ENCODE measurements around the gene WDR76.

Gene WDR76

DNA sequence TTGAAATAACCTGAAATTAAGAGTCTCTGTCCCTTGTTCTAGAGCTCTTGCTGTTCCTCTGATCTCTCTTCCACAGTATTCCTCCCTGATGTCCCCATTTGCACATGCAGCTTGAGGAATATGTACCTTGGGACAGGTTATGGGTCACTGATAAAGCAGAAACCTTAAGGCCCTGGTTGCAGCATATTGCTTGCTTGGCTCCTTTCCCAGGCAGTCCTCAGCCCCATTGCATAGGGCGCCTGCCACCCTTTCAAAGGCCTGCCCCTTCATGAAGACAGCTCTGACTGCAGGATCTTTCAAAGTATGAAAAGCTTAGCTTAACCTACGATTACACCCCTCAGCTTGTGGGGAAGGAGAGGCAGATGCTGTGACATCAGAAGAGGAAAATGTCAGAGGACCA lies 51.6 kb downstream of the WDR76 start:
- no peak for DNase-seq (ENCODE audit: low read depth)

DNA sequence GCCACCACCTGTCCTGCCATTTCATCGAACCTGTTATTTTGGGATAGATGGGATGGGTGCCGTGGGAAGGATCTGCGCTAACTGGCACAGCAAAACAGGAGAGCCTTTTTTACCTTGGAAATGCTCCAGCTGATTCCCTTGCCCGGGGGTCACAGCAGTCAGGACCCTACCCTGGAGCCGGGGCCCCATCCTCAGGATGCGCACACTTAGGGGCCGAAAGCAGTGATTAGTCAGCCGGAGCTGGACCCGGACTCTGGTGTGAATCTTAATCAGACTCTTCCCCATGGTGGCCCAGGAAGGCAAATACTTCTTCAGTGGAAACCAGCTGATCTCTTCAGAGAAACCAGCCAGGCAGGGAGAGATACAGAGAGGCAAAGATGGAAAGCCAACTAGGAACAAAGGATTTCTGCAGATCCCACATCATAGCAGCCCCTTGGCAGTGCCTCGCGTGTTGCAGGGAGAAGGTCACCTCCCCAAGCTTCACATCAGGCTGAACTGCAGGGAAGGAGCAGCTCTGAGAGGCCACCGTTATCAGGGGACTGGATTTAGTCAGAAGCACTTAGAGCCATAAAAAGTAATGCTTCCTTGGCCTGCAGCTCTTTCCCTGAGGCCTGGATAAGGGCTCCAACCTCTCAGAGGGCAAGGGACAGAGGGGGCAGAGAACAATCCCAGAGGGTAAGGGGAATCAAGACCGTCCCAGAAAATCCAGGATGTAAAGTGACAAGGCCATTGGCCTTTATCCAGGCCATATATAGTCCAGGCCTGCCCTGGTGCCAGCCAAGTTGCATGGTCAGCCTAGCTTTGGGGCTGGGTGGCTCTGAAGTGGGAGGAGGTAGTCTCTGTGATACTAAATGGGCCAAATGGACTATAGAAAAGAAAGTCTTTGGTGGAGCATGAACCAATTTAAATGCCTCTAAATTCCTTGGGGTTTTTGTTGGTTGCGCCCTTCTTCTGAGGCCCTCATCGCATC lies 52.9 kb downstream of the WDR76 start:
- no peak for DNase-seq (ENCODE audit: low read depth)

DNA sequence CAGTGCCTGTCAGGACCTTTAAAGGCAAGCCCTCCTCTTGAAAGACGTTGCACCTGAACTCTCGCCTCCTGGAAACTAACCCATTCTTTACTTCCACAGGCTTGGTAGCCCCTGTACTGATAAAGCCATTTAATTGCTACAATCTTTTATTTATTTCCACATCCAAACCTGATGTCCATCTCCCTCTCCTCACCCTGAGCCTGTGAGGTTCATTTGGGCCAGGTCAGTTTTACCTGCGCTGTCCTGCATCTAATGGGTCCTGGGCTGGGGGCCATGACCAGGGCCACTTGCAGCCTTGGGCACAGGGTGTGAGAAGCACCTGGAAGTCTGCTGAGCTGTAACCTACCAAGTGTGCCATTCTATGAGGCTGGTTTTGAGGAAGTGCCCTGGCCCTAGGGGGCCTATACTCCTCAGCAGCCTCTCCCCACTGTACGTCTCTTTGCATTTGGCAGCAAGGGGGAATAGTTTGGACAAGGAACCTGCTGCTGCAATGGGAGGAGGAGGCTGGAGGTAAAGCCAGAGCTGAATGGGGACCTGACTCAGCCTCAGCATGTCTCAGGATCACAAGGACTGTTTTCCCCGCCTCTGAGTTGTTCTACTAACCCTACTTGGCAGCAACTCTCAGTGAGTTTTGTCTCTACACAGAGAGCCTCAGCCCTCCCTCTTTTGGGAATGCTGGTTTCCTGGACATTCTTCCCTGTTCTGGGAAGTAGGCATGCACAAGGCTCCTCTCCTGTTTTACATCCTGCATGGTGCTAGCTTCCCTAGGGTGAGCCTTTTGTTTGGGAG lies 53.8 kb downstream of the WDR76 start:
- no peak for DNase-seq (ENCODE audit: low read depth)

DNA sequence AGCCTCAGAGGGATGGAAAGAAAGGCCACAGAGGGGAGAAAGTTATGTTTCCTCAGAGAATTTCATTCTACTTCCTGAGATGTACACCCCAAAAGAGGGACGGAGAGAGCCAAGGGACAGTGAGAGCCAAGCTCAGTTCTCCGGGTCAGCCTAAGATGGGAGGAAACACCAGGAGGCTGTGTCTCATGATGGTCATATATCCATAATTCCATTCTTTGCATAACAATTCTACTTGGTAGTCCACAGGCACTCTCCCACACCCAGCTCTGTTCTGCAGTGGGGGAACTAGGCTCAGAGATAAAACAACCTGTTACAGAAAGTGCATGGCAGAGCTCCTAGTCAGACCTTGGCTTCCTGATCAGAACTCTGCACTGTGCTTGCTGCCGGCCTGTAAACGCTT lies 54.4 kb downstream of the WDR76 start:
- DNase-seq (ENCODE audit: low read depth), result no peak

DNA sequence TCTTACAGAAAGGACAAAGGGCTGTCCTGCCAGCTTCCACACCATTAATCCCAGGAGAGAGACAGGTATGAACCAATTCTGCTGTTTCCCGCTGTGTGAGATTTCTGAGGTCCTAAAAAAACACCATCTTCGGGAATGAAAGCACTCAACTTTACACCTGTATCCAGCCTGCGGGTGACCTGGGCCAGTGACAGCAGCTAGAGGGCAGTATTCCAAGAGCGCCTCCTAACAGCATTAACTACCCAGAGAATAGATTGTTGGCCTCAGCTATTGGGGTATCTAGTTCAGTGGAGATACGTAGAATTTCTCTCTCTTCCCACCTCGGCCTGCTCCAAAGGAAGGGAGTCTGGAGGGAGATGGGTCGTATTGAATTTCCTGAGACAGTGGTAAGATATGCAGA lies 55.1 kb downstream of the WDR76 start:
- no peak for DNase-seq (ENCODE audit: low read depth)

DNA sequence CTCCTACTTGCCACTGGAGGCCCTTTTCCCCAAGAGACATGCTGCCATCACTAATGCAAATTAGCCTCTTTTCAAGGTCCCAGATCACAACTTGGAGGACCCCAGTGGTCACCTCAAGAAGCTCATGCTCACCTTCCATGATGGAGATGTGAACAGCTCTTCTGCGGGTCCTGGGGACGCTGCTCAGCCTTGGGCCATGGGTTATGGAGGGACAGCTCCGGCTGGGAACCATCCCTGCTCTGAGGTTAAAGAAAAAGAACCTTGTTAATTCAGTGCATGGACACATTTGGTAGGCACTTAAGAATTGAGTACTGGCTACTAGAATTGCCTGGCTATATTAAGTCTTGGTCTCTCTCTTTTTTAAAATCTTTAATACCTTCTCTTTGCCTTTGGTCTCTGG lies 56.8 kb downstream of the WDR76 start:
- DNase-seq (ENCODE audit: low read depth), result no peak

DNA sequence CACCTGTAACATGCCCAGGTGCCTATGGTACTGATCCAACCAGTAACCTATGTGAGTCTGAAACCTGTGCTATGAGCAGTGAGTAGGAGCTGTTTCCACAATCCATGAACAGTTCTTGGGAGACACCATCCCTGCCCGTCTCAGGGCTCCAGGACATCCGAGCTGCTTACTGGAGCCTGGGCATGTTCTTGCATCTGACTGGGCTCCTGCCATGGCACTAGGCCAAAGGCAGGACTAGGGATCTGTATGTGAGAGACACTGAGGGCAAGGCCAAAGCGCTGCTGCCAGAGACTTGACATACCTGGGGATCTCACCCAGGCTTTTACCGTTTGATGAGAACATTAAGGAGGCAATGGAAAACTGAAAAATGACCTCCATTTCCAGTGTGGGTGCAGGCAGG lies 59.8 kb downstream of the WDR76 start:
- no peak for DNase-seq (ENCODE audit: low read depth)

DNA sequence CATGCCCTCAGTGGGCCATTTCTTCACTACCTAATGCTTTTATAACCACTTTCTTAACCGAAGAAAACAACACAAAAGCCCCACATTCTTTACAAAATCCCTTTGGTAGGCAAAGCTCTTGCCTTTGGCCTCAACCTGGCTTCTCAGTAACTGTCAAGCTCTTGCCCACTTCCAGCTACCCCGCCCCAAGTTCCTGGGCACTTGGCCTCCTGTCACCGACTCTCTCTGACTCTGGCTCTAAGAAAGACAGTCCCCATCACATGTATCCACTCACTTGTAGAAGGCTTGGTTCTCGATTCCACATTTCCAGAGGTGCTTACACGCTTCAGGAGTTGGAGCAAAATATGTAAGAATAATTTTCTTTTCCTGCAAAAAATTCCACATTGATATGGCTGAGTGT lies 61.1 kb downstream of the WDR76 start:
- DNase-seq (ENCODE audit: low read depth), result no peak

DNA sequence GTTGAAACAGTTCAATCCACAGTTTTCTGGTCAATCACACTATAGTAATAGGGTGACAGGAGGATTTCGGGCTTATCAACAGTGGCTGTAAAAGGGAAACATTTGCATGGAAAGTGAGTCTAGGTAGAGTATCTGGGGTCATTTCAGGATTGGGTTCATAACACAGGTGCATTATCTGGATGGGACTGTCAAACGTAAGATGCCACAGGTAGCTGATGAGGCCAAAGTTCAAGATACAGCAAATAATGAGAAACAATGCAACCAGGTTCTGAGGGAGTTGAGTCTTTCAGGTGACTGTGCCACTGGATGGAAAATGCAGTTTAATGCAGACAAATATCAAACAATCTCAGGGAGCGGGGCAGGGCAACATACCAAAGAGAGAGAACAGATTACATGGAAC lies 62.2 kb downstream of the WDR76 start:
- no peak for DNase-seq (ENCODE audit: low read depth)

DNA sequence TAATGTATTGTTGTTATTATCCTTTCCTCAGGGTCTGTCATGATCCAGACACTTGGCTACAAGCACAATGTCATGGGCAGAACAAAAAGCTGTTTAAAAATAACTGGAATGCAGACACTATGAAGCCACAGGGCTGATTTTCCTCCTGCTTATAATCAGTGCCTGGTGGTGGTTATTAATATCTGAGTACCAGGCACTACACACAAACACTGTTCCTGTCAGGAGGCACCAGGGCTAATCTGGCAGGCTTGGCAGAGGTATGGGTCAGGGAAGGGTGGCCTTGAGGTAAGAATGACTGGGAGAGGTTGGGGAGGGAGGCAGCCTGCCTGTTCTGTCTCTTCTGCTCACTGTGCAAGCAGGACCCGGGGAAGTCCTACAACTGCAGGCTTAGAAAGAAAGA lies 67.2 kb downstream of the WDR76 start:
- no peak for DNase-seq (ENCODE audit: low read depth)

DNA sequence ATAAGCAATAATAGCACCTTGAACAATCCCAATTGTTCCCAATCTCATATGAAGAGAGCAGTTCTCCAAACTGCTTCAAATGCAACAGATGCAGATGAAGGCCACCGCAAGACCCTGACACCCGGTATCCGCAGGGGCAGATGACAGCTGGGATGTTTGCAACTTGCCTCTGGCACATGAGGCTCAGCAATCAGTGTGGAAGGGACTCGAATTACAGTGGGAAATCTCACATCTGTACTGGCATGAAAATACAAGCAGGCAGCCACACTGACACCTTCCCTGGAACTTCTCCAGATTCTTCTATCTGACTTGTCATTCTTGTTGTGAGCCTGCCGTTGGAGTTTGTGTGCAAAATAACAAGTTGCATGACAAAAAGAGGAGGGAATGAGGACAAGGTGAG lies 68.8 kb downstream of the WDR76 start:
- DNase-seq (ENCODE audit: low read depth), result no peak

DNA sequence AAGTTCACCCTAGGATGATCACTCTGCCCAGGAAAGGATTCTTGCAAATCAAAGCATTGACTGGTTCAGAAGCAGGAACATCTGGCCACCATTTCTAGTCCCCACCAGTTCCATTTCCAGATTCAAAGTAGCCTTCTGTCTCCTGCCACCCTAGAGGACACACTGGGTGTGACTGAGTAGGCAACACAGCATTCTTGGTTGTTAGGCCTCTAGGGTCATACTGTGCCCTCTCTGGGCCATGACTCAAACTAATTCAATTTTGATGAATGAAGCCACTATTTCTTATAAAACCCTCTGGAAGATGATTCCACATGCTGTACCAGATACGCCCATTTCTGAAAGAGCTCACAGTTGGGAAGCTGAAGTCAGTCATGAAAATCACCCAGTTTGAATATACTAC lies 69.7 kb downstream of the WDR76 start:
- no peak for DNase-seq (ENCODE audit: low read depth)

DNA sequence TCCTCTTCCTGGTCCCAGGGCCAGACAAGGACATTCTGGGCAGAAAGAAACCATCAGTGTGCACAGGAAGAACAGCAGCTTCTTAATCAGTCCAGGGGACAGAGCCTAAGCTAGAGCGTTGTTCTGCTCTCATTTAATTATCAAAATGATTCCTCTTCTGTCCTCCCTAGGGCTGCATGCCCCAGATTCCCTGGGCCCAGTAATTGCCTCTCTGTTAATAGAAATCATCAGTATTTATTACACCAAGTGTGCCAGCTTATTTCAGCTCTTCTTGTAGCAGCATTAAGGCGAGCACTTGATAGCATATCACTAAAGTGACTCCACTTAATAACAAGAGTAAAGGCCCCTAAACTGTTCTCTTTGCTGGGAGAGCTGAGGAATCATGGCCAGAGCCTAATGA lies 72.1 kb downstream of the WDR76 start:
- no peak for DNase-seq (ENCODE audit: low read depth)

DNA sequence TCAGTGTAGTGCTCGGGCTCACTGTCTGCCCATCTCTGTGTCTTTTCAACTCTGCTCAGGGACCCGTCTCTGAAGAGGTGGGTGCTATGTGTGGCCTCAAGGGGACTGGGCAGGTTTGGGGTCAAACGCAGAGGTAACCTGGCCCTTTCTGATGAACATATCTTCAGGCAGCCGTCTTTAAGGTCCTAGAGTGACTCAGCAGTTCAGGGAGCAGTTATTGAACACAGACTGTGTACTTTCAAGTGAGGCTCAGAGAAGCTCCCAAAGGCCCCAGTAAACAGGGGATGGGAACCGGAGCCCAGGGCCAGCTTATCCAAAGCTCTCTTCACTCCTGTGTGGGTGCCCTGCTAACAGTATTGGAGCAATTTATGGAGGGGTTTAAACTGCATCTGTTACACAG lies 73.1 kb downstream of the WDR76 start:
- no peak for DNase-seq (ENCODE audit: low read depth)

DNA sequence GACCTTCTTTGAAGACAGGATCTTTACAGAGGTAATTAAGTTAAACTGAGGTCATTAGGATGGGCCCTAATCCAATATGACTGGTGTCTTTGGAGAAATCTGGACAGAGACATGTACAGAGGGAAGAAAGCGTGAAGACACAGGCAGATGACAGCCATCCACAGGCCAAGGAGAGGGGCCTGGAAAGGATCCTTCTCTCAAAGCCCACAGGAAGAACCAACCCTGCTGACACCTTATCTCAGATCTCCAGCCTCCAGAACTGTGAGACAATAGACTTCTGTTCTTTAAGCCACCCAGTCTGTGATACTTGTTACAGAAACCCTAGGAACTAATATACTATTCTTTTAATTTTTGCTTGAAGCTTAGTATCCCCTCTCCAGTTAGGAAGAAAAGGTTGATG lies 74.2 kb downstream of the WDR76 start:
- DNase-seq (ENCODE audit: low read depth), result no peak

DNA sequence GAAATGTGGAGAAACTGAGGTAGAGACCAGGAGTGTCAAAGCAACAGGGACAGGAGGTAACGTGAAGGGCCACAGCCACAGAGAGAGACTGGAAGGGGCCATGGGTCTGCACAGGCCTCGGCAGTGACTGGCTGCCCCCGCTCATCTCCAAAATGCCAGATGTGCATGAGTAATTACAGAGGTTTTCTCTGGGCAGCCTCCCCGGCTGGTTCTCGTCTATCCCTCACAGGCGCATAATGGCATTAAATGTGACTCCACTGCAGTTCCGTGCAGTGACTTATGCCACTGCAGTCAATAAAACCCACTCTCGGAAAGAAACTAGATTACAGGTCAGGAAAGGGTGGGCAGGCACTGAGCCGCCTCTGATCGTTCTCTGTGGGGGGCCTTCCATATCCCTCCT lies 74.7 kb downstream of the WDR76 start:
- no peak for DNase-seq (ENCODE audit: low read depth)

DNA sequence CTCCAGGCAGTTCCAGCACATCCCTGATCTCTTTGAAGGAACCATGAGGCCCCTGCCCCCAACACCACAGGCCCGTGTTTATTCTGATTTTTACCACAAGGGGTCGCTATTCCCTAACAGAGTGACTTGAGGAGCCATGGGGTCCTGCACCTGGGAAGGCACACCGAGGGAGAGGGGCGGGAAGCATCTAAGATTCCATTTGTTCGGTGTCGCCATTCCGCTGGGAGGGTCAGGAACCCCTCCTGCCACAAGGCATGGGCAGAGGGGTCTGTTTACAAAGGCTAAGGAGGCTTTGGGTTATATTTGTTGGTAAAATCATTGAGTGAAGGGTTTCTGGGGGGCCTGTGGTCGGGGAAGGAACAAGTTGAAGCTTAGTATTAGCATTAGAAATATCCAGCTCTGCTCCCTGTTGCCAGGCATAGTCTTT lies 77.1 kb downstream of the WDR76 start:
- DNase-seq (ENCODE audit: low read depth), result peak; percentile 32

DNA sequence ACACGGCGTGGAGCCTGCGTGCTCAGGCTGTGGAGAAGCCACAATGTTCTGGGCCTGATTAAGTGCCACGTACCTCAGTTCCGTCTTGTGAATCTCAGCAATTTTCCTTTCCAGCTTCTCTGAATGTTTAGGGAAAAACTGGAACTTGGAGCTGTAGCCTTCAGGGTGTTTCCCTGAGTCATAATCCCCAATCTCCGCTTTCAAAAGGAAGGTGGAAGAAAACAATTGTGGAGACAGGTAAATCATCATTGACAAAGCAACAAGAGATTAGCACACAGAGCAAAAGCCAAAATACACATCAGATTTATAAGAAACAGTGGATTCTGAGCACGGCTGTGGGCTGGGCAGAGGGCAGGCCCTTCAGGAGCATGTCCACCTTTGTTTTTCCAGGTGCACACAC lies 79.0 kb downstream of the WDR76 start:
- DNase-seq (ENCODE audit: low read depth), result no peak

DNA sequence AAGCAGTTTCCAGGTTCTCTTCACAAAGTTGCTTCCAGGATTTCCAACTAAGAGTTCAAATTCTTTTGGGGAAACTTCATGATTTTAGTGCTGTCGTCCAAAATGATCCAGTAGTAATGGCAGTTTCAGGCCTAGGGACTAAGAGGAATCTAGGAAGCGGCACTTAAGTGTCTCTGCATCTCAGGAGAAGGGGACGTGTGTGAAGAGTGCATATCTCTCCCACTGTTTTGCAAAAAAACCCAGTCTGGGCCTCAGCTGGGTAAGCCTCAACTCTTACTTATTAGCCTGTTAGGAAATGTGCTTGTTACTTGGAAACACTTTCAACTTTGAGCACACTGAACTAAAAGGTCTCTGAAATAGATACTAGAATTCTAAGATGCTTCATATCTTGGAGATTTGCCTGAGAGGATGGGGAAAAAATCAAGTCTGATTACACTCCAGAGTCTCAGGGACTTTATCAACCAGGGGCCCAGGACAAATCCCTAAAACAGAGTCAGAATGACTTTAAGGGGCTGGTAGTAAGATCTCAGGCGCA lies 81.8 kb downstream of the WDR76 start:
- DNase-seq (ENCODE audit: low read depth), result no peak

DNA sequence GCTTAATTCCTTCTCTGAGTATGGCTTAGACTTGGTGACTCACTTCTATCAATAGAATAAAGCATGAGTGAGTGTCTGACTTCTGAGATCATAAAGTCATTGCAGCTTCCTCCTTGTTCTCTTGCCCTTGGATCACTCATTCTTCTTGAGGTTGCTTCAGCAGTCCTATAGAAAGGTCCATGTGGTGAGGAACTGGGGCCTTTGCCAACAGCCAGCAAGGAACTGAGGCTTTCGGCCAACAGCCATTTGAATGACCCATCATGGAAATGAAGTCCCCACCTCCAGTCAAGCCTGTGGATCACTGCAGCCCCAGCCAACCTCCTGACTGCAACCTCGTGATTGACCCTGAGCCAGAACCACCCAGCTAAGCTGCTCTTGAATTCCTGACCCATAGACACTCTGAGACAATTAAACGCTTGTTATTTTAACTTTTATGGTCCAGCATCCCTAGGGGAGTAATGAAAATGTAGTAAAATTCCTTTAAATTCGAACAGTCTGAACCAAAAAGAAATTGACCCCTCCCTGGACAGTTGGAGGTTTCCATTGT lies 84.5 kb downstream of the WDR76 start:
- DNase-seq (ENCODE audit: low read depth), result no peak

DNA sequence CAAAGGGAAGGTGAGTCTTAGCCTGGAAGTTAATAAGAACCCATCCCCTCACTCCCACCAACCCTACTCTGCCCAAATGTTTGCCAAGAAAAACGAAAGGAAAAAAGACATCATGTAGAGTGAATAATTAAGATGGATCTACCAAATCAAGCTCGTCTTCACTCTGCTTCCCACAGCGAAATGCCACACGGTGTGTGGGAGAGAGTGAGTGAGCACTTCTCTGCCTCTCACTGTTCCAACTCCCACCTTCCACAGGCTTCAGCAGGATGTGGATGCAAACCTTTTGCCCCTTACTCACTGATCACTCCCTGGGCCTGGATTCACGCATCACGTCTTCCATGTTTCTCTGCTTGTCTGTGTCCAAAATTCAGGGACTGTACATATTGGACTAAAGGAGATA lies 85.4 kb downstream of the WDR76 start:
- no peak for DNase-seq (ENCODE audit: low read depth)

DNA sequence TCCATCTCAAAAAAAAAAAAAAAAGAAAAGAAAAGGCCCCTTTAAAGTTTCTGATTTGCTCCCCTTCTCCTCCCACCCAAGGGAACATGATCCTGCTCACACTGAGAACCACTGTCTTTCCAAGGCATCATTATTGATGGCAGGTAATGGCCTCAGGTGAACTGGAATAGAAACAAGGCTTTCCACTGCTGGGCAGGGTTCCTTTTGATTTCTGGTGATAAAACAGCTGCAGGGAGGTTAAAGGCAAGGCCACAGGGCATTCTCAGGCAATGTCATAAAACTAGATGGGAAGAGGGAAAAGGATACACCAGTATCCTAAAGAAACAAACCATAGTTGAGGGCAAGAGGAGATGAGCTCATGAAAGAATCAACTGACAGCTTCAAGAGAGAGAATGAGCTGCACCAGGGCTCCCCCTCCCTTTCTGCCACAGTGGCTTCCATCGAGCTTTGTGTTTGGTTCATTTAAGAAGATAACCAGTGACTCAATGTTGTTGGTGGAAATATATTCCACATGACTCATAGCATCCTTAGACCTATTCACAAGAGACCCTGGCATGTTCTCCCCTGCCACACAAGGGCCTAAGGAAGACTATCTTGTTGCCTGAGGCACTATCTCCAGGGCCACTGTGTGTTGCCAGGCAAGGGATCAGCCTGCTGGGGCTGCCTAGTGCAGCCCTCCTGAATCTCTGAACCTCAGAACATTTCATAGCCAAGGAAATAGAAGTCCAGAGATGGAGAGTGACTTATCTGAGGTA lies 86.4 kb downstream of the WDR76 start:
- DNase-seq (ENCODE audit: low read depth), result no peak

Measured in CMK (cell line).